Adipose tissue (tissue), 3 donors: Measurements from ENCODE around the gene DERA. TPM values are rescaled to one million over a fixed set of nuclear protein-coding genes. Genes with fewer than 3 reads are reported as not detected.
"Not testable (repeated sequence)": the region's sequence is repeated elsewhere in the genome, so short reads cannot be mapped to it uniquely, and the experiment has no call there.

Experiments used
- H3K27ac ChIP-seq: one replicate; pipeline ENCODE4 v1.5.1; 2013; ENCODE audit warnings: low read depth, low read length
- WGBS, 3 donors: extraction: QIAGEN DNeasy Blood & Tissue Kit; methylation state at CpG; one replicate each; pipeline ENCODE4 v1.1.7; 2013; 5-methylcytosine and 5-hydroxymethylcytosine counted together
- polyA plus RNA-seq, 3 donors: library from polyadenylated mRNA; stranded (reverse); fragments of 200-250 nt; gene quantifications; one replicate each; pipeline ENCODE4 v1.2.3, GENCODE V29; 2013
- donor health status: healthy with polysubstance abuse.
- donor health status: Bipolar disorder and iron deficiency.
- donor health status: healthy.

The DERA gene
- polyA plus RNA-seq, 3 donors, result 20.2 to 43.2 (median 21.2) TPM

DNA sequence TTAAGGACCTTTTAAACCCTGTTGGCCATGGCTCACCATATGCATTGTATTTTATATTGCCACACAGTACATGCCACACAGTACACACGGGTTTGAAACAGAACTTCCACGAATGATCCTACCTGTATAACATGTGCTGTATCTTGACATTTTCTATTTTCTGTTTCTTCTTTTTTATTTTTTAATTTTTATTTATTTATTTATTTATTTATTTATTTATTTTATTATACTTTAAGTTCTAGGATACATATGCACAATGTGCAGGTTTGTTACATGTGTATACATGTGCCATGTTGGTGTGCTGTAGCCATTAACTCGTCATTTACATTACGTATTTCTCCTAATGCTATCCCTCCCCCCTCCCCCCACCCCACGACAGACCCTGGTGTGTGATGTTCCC lies 32.4 kb downstream of the DERA start:
- 96 to 97% (median 96%) methylated on average over 5 of the region's 5 CpGs for WGBS, 3 donors
- not testable (repeated sequence) for H3K27ac ChIP-seq

- not testable (repeated sequence) for H3K27ac ChIP-seq
- WGBS, 3 donors, result 95 to 97% (median 96%) methylated on average over 10 of the region's 10 CpGs
Observed at GRCh38 chr12:15948461-15948860, 37.3 kb downstream of the DERA start.

DNA sequence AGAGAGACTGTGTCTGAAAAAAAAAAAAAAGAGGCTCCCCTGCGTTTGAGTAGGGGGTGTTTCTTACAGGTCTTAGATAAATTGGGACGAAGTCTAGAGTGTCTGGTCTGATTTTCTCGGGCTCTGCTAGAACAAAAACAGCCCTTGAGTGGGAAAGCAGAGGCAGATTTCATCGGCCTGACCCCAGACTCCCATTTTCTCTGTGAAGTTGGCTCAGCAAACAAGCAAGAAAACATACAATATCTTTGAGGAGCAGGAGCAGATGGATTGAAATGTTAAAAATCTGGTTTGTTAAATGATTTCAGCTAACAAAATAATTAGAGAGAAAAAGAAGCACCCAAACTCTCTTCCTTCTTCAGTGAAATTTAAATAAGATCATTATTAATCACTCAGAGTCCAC lies 44.1 kb downstream of the DERA start:
- H3K27ac ChIP-seq, result no peak overlapping the region
- WGBS, 3 donors, result 88% methylated on average over 4 of the region's 4 CpGs

GRCh38 chr12:15956010-15956409 lies 44.9 kb downstream of the DERA start:
- no peak overlapping the region for H3K27ac ChIP-seq
- WGBS, 3 donors, result 25 to 84% (median 83%) methylated on average over 1 of the region's 1 CpG

- WGBS, 3 donors, result 62 to 97% (median 96%) methylated on average over 9 of the region's 9 CpGs
- H3K27ac ChIP-seq, result no peak overlapping the region
Observed at GRCh38 chr12:15956413-15957185, 45.5 kb downstream of the DERA start.

GRCh38 chr12:15962760-15963159 lies 51.6 kb downstream of the DERA start:
- WGBS, 3 donors, result 88 to 90% (median 88%) methylated on average over 4 of the region's 4 CpGs

DNA sequence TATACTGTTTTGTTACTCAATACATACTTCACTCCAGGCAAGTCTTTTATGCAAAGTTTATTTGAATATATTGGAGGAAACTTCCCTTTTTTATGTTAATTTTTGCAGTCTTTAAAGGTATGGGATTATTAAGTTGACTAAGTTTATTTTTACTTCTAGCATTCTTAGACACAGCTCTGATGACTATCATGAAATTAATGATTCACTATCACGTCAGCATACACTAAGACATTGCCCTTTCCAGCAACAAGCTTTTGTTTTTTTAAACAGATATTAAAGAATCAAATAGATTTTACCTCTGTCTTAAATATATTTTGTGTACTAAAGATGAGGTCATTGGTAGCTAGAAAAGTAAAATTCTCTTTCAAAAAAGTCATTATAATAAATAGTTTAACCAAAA lies 52.1 kb downstream of the DERA start:
- no peak overlapping the region for H3K27ac ChIP-seq
- WGBS, 3 donors, result 80 to 90% (median 88%) methylated on average over 1 of the region's 1 CpG

More at GRCh38 chr12:15962760-15963159, 51.6 kb downstream of the DERA start:
- no peak overlapping the region for H3K27ac ChIP-seq

DNA sequence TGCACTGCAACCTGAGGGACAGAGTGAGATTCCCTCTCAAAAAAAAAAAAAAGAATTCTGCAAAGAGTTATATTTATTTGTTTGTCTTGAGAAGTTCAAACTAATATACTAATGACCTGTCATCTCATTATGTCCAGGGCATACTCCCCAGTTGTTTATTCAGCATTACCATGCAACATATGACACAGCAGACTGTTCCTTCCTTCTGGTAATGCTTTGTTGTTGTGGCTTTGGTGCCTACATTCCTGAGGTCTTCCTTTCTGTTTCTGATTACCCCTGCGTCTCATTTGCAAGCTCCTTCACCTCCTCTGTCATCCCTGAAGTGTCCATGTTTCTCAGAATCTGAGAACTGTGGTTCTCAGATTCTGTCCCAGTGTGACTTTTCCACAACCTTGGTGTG lies 55.3 kb downstream of the DERA start:
- 73 to 92% (median 89%) methylated on average over 1 of the region's 1 CpG for WGBS, 3 donors
- no peak overlapping the region for H3K27ac ChIP-seq

DNA sequence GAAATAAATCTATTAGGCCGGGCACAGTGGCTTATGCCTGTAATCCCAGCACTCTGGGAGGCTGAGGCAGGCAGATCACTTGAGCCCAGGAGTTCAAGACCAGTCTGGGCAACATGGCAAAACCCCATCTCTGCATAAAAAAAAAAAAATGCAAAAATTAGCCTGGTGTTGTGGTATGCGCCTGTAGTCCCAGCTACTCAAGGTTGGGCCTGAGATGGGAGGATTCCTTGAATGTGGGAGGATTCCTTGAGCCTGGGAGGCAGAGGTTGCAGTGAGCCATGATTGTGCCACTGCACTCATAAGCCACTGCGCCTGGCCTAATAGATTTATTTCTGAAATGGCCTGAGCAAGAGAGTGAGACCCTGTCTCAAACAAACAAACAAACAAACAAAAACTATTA lies 55.9 kb downstream of the DERA start:
- H3K27ac ChIP-seq, result not testable (repeated sequence)
- 95 to 100% (median 100%) methylated on average over 3 of the region's 3 CpGs for WGBS, 3 donors

- no peak overlapping the region for H3K27ac ChIP-seq
- WGBS, 3 donors, result 74 to 79% (median 79%) methylated on average over 3 of the region's 3 CpGs
Observed at GRCh38 chr12:15971211-15971610, 60.1 kb downstream of the DERA start.

- 73 to 86% (median 78%) methylated on average over 4 of the region's 4 CpGs for WGBS, 3 donors
- H3K27ac ChIP-seq, result no peak overlapping the region
Observed at GRCh38 chr12:15972894-15973293, 61.8 kb downstream of the DERA start.

DNA sequence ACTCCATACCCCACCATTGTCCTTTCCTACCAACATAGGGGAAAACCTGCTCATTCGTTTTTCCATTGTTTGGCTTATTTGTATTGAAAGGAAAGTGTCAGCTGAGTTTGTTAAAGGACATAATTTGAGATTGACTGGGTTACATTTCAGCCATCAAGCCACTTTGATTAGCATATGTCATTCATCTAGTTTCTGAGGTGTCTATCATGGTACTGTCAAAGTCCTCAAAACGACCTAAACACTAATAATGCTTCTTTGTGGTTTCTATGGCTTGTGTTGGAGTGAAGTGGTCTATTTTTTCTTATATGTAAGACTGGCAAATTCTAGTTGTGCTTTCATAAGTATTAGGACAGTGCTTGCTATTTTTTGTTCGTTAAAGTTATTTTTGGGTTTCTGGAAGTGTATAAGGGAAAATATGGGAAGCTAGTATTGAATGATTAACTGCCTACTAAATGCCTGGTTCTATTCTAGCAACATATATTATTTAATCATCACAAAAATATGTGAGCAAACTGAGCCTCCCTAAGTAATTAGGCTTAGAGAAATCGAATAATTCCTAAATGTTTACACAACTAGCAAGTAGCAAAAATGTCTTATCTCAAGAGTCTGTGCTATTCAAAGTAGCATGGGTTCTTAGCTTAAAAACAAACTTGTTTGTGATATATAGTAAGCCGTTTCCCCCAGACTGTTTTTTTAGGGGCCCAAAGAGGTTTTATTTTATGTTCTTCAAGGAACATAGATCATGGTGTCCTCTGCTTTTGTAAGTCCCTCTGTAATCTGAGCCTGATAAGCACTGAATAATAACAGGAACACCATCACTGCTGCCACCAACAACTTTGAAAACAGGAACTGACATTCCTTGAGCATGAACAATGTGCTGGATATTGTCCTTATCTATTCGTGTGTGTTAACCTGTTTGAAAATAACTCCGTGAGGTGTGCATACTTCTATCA lies 67.1 kb downstream of the DERA start:
- WGBS, 3 donors, result 42 to 63% (median 62%) methylated on average over 7 of the region's 7 CpGs
- no peak overlapping the region for H3K27ac ChIP-seq

DNA sequence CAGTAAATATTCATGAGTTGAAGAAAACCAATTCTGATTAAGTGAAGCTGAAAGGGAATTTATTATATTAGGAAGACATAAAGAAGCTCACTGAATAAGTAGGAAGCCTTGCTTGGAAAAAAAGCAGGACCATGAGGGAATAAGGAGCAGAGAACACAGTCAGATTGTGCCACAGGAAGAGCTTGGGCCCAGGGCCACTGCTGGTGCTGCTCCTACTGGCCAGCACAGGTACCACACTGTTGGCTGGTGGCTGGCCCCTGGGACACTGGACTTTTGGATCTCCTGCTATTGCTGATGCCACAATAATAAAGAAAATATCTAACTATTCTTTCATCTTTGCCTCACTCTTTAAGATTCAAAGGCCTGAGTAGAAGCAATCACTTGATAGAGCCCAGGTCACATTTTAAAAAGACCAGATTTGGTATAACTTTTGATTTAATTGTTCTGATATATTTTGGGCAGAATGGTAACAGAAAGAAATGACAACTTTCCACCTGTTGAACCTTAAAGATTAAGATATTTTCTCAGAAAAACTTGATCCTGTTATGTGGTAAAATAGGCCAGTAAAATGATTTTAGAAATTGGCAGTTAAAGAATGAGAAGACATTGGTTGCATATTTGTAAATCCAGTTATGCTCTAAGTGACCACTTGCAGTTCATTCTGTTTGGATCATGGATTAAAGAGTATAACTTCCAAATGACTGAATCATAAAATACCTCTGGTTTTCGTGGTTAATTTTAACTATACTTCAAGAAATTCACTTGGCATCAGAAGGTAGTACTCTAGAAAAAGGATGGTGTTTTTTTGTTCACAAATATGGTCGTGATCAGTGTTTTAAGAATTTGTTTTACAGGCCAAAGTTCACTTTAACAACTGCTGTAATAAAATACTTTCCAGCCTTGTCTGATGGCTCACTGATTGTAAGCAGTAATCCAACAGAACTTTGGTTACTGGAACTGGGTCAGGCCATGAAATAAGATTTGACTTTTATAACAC lies 68.3 kb downstream of the DERA start:
- H3K27ac ChIP-seq, result no peak overlapping the region
- 29 to 64% (median 50%) methylated on average over 2 of the region's 2 CpGs for WGBS, 3 donors

- WGBS, 3 donors, result 47 to 77% (median 62%) methylated on average over 5 of the region's 5 CpGs
Observed at GRCh38 chr12:15982071-15982470, 70.9 kb downstream of the DERA start.

DNA sequence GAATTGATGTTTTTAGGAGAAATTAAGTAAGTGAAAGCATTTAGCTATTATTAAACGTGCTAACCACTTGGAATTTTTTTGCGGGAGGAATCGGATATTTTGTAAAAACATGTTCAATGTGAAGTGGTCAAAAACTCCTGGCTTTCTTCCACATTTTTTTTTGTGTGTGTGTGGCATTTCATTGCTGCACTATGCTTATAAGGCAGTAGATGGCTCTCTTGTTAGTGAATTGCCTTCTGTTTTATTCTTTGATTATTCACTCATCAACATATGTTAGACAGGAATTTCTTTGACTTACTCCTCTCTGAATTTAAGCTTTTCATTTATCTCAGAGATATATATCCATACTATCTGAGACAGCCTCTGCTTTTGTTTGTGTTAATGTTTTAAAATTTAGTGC lies 71.3 kb downstream of the DERA start:
- 42 to 55% (median 49%) methylated on average over 3 of the region's 3 CpGs for WGBS, 3 donors
- H3K27ac ChIP-seq, result no peak overlapping the region

More at GRCh38 chr12:15982071-15982470, 70.9 kb downstream of the DERA start:
- H3K27ac ChIP-seq, result no peak overlapping the region

DNA sequence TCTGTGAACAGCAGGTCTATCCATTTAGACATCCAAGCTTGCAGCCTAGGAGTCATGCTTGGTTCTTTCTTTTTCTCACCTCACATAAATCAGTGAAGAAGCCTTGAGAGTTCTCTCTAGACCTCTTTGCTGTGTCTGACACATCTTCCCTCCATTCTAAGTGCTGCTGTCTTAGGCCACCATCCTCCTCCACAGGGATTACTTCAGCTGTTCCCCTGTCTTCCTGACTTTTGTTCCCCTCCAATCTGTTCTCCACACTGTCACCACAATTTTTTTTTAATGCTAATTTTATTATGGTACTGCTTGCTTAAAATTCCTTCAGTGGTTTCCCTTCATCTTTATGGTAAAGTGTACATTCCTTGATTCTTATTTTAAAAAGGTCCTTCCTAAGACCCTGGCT lies 71.8 kb downstream of the DERA start:
- no peak overlapping the region for H3K27ac ChIP-seq

DNA sequence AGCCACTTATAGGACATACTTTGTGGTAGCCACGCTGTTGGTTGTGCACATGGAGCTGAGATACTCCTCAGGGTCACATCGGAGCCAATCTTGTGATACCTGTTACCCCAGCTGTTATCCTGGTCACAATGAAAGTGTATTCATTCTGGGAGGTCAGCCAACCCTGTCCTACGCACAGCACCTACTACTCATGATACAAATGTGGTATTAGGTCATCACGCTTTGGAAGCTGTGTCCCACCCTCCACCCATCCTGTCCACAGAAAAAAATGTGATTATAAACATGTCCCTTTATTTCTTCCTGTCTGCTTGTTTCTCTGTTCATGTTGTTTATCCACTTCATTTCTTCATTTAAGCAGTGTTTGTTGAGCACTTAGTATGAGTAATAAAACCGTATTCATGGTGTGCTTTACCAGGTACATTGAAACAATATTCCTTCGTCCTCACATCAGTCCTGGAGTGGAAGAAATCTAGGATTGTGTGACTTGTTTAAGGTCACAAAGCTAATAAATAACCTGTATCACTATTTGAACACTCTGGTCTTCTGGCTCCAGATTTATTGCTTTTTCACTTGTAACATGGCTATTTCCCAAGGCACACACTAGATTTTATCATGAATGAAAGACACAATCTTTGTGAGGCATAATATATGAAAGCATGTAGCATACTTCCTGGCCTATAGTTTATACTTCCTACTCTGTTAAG lies 73.1 kb downstream of the DERA start:
- no peak overlapping the region for H3K27ac ChIP-seq
- 49 to 91% (median 87%) methylated on average over 6 of the region's 6 CpGs for WGBS, 3 donors

DNA sequence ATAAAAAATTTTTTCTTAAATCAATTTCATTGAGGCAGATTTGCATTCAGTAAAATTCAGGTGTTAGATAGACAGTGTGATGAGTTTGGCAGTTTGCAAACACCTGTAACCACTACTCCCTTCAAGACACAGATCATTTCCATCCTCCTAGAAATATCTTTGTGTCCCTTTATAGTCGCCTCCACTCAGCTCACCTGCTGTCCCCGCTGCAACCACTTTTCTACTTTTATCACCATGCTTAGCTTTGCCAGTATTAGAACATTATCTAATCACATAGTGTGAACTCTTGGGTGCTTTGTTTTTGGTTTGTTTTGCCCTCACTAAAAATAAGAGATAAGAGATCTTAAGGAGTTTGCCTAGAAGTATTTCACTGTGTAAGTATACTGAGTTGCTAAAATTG lies 73.8 kb downstream of the DERA start:
- no peak overlapping the region for H3K27ac ChIP-seq
- 50 to 99% (median 92%) methylated on average over 2 of the region's 2 CpGs for whole genome bisulfite sequencing, 3 donors
